HG03060 (cell line): Measurements from ENCODE around the gene GIT2.
"Not testable (repeated sequence)": the region's sequence is repeated elsewhere in the genome, so short reads cannot be mapped to it uniquely, and the experiment has no call there.

Experiments used
- ATAC-seq: cut with Tn5 transposase; IDR thresholded peaks from one replicate; pipeline ENCODE4 v1.9.1; 2021; ENCODE audit warnings: low read depth, moderate number of reproducible peaks; ENCODE audit not compliant: unreplicated experiment

The GIT2 gene

GRCh38 chr12:109925185-109925840 is 70.9 kb downstream of the GIT2 start:
- ATAC-seq, result no peak

GRCh38 chr12:109923481-109924245 is 72.5 kb downstream of the GIT2 start:
- ATAC-seq, result no peak

- ATAC-seq, result no peak
Measured at GRCh38 chr12:109923038-109923437, 73.1 kb downstream of the GIT2 start.

- ATAC-seq, result no peak
Measured at GRCh38 chr12:109921982-109922381, 74.2 kb downstream of the GIT2 start.

GRCh38 chr12:109920261-109920780 is 75.8 kb downstream of the GIT2 start:
- no peak for ATAC-seq

- ATAC-seq, result no peak
Measured at GRCh38 chr12:109919456-109919855, 76.7 kb downstream of the GIT2 start.

GRCh38 chr12:109916045-109916444 is 80.1 kb downstream of the GIT2 start:
- ATAC-seq, result no peak

- ATAC-seq, result no peak
Measured at GRCh38 chr12:109915171-109916040, 80.8 kb downstream of the GIT2 start.

- no peak for ATAC-seq
Measured at GRCh38 chr12:109914461-109914860, 81.7 kb downstream of the GIT2 start.

GRCh38 chr12:109912855-109913321 is 83.3 kb downstream of the GIT2 start:
- ATAC-seq, result no peak

- no peak for ATAC-seq
Measured at GRCh38 chr12:109910969-109911348, 85.2 kb downstream of the GIT2 start.

- ATAC-seq, result no peak
Measured at GRCh38 chr12:109910254-109910968, 85.8 kb downstream of the GIT2 start.

GRCh38 chr12:109905301-109905700 is 90.9 kb downstream of the GIT2 start:
- ATAC-seq, result no peak

- no peak for ATAC-seq
Measured at GRCh38 chr12:109902891-109903418, 93.2 kb downstream of the GIT2 start.

GRCh38 chr12:109900752-109901580 is 95.2 kb downstream of the GIT2 start:
- ATAC-seq, result no peak

GRCh38 chr12:109899783-109900751 is 96.1 kb downstream of the GIT2 start, which contains the start of gene TCHP:
Gene TCHP, plus strand, starts transcription at chr12:109900274. Its CDS starts 2,753 bp downstream, at chr12:109903027.
- ATAC-seq, result no peak

GRCh38 chr12:109899345-109899744 is 96.8 kb downstream of the GIT2 start:
- ATAC-seq, result not testable (repeated sequence)

- no peak for ATAC-seq
Measured at GRCh38 chr12:109897029-109897428, 99.1 kb downstream of the GIT2 start.
